Measurements from ENCODE around the gene CADM2.

DNA sequence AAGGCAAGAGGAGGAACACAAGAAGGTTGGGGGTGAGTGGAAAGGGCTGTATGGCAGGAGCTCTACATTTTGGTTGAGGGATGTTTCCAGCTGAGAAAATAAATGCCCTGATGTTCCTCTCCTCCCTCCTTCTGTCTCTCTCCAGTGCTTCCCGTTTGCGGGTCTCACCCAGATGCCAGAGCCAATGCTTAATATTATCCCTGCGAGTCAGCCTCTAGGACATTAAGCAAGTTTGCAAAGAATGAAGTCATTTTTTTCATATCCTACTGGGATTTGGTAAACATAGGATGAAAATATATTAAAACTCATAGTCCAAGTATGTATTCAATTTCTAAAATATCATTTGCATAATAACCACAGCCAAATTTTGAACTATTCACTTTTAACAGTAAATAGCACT, 295.9 kb downstream of the CADM2 start:
- TF ChIP-seq, protein P1, sequence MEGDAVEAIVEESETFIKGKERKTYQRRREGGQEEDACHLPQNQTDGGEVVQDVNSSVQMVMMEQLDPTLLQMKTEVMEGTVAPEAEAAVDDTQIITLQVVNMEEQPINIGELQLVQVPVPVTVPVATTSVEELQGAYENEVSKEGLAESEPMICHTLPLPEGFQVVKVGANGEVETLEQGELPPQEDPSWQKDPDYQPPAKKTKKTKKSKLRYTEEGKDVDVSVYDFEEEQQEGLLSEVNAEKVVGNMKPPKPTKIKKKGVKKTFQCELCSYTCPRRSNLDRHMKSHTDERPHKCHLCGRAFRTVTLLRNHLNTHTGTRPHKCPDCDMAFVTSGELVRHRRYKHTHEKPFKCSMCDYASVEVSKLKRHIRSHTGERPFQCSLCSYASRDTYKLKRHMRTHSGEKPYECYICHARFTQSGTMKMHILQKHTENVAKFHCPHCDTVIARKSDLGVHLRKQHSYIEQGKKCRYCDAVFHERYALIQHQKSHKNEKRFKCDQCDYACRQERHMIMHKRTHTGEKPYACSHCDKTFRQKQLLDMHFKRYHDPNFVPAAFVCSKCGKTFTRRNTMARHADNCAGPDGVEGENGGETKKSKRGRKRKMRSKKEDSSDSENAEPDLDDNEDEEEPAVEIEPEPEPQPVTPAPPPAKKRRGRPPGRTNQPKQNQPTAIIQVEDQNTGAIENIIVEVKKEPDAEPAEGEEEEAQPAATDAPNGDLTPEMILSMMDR (IDR thresholded peaks at IDR 0.05; ENCODE audit: extremely low read depth in 1 of 2, insufficient read depth in 1 of 2, low read depth in 1 of 2, low read length in 2 of 2) = no peak
- TF ChIP-seq EZH2 (IDR thresholded peaks at IDR 0.05; ENCODE audit: borderline replicate concordance, low read depth, low read length, severe bottlenecking) (no peak), POLR2A (IDR thresholded peaks at IDR 0.05; ENCODE audit: low read depth, low read length) (no peak), MYC (IDR thresholded peaks at IDR 0.05; ENCODE audit: low read depth, low read length) (no peak), FOS (IDR thresholded peaks at IDR 0.05; ENCODE audit: borderline replicate concordance, insufficient read depth, low read length) (no peak), POLR2AphosphoS5 (IDR thresholded peaks at IDR 0.05; ENCODE audit: insufficient read depth, low read depth, low read length) (no peak), GATA2 (IDR thresholded peaks at IDR 0.05; ENCODE audit: insufficient read depth, insufficient read length, low read depth, low read length) (no peak), JUN (IDR thresholded peaks at IDR 0.05; ENCODE audit: borderline replicate concordance, insufficient read depth, insufficient read length, low read depth) (no peak)
- TF ChIP-seq, protein P2, sequence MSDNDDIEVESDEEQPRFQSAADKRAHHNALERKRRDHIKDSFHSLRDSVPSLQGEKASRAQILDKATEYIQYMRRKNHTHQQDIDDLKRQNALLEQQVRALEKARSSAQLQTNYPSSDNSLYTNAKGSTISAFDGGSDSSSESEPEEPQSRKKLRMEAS (IDR thresholded peaks at IDR 0.05; ENCODE audit: insufficient read depth, insufficient read length) = no peak
